ENCODE measurements around the gene HES3.

Gene HES3

DNA sequence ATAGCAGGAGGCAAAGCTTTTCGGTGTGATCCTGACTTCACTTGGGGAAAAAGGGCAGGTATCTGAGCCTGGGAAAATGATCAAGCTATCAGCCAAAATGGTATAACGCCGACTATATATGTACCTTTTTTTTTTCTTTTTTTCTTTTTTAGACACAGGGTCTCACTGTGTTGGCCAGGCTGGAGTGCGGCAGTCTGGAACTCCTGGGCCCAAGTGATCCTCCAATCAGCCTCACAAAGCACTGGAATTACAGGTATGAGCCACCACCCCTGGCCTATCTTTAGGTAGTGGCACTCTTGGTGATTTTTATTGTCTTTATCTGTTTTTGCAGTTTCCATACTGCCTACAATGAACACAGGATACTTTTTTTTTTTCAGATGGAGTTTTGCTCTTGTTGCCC lies 6.9 kb upstream of the HES3 start:
- H3K4me1 ChIP-seq (ENCODE audit: control insufficient read depth, insufficient read depth, low read length, poor library complexity, severe bottlenecking), result peaks cover 10% of the 10 kb centered on the region
- DNase-seq, result no peak
- no peaks in the 10 kb centered on the region for H3K9me3 ChIP-seq (ENCODE audit: control insufficient read depth, low read length)

DNA sequence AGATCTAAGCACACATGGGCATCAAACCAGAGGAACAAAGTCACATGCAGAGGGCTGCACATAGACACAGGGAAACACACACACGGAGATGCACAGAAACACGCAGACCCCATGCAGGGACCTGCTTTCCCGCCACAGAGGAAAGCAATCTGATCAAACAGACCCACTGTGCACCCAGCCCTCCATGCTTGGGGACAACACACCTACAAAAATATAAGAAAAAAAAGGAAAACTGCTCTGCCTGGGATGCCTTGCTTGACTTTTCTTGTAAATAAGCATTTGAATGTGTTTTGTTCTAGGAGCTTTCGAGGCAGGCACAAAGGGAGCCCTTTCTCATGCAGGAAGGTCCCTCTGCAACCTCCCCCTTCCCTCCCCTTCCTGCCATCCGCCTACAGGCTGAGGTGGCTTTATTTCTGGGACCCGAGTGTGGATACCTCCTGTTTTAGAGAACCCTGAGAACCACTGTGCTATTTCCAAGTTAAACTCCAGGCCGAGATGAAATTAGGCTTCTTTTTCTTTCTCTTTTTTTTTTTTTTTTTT lies 4.7 kb upstream of the HES3 start:
- Histone ChIP-seq H3K27me3 (replicated peaks; ENCODE audit: control insufficient read depth, insufficient read depth, low read length, poor library complexity, severe bottlenecking) (peaks cover 32% of the 10 kb centered on the region), H3K4me1 (ENCODE audit: control insufficient read depth, insufficient read depth, low read length, poor library complexity, severe bottlenecking) (peaks cover 11% of the 10 kb centered on the region), H3K27ac (ENCODE audit: insufficient read depth, low read length, poor library complexity, severe bottlenecking) (no peak overlapping the region), H3K36me3 (ENCODE audit: control insufficient read depth, insufficient read depth, low read length) (no peaks in the 10 kb centered on the region), H3K9me3 (ENCODE audit: control insufficient read depth, low read length) (no peaks in the 10 kb centered on the region), H3K4me3 (ENCODE audit: insufficient read depth, low read depth, low read length, poor library complexity, severe bottlenecking) (no peak overlapping the region)
- no peak for DNase-seq

More for the DNA sequence above, 6.9 kb upstream of the HES3 start:
- Histone ChIP-seq H3K27ac (ENCODE audit: insufficient read depth, low read length, poor library complexity, severe bottlenecking) (no peak overlapping the region), H3K27me3 (replicated peaks; ENCODE audit: control insufficient read depth, insufficient read depth, low read length, poor library complexity, severe bottlenecking) (peaks cover 15% of the 10 kb centered on the region), H3K4me3 (ENCODE audit: insufficient read depth, low read depth, low read length, poor library complexity, severe bottlenecking) (no peak overlapping the region), H3K36me3 (ENCODE audit: control insufficient read depth, insufficient read depth, low read length) (peaks cover 6% of the 10 kb centered on the region)

DNA sequence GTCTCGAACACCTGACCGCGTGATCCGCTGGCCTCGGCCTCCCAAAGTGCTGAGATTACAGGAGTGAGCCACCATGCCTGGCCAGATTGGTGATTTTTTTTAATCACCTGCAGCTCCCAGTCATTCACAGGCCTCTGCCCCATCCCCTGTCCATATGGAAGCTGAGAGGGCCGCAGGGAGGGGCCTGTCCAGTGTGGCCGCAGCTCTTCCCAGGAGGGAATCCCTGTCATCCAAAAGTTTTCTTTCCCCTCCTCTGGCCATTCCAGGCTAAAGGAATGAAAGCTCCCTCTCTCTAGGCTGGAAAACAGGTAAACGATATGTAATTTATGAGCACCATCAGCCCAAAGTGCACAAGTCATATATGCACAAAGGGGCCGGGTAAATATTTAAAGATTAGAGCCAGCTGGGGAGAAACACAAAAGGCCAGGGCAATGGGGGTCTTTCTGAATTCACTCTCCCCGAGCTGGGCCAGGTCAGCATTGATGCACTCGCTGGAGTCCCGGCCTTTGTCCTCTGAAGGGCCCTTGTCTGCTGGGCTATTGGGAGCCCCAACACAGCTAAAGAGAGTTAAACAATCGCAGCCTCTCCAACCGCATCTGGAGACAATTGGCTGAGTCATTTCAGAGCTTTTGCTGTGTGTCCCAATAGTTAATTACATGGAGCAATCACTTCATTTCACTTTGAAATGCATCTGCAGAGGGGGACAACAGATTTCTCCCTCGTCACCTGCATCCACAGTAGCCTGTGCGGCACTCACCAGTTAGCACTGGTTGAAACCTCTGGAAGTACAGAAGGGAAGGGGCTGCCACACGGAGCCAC lies 3.8 kb upstream of the HES3 start:
- Histone ChIP-seq H3K27ac (ENCODE audit: insufficient read depth, low read length, poor library complexity, severe bottlenecking) (no peak overlapping the region), H3K4me1 (ENCODE audit: control insufficient read depth, insufficient read depth, low read length, poor library complexity, severe bottlenecking) (peaks cover 9% of the 10 kb centered on the region), H3K36me3 (ENCODE audit: control insufficient read depth, insufficient read depth, low read length) (no peaks in the 10 kb centered on the region), H3K9me3 (ENCODE audit: control insufficient read depth, low read length) (no peaks in the 10 kb centered on the region), H3K4me3 (ENCODE audit: insufficient read depth, low read depth, low read length, poor library complexity, severe bottlenecking) (no peak overlapping the region), H3K27me3 (replicated peaks; ENCODE audit: control insufficient read depth, insufficient read depth, low read length, poor library complexity, severe bottlenecking) (peaks cover 40% of the 10 kb centered on the region)
- no peak for DNase-seq

- no peak for DNase-seq
- peaks cover 20% of the 10 kb centered on the region for H3K4me1 ChIP-seq (ENCODE audit: control insufficient read depth, insufficient read depth, low read length, poor library complexity, severe bottlenecking)
- H3K9me3 ChIP-seq (ENCODE audit: control insufficient read depth, low read length), result no peaks in the 10 kb centered on the region
- H3K27ac ChIP-seq (ENCODE audit: insufficient read depth, low read length, poor library complexity, severe bottlenecking), result no peak overlapping the region
- no peak overlapping the region for H3K4me3 ChIP-seq (ENCODE audit: insufficient read depth, low read depth, low read length, poor library complexity, severe bottlenecking)
- peaks cover 51% of the 10 kb centered on the region for H3K27me3 ChIP-seq (replicated peaks; ENCODE audit: control insufficient read depth, insufficient read depth, low read length, poor library complexity, severe bottlenecking)
- no peaks in the 10 kb centered on the region for H3K36me3 ChIP-seq (ENCODE audit: control insufficient read depth, insufficient read depth, low read length)
These were observed 2.7 kb upstream of the HES3 start for GRCh38 chr1:6241107-6241886.

- no peak for DNase-seq
- no peaks in the 10 kb centered on the region for H3K36me3 ChIP-seq (ENCODE audit: control insufficient read depth, insufficient read depth, low read length)
- no peak overlapping the region for H3K27ac ChIP-seq (ENCODE audit: insufficient read depth, low read length, poor library complexity, severe bottlenecking)
- H3K4me1 ChIP-seq (ENCODE audit: control insufficient read depth, insufficient read depth, low read length, poor library complexity, severe bottlenecking), result peaks cover 25% of the 10 kb centered on the region
- no peaks in the 10 kb centered on the region for H3K9me3 ChIP-seq (ENCODE audit: control insufficient read depth, low read length)
- no peak overlapping the region for H3K4me3 ChIP-seq (ENCODE audit: insufficient read depth, low read depth, low read length, poor library complexity, severe bottlenecking)
- peaks cover 60% of the 10 kb centered on the region for H3K27me3 ChIP-seq (replicated peaks; ENCODE audit: control insufficient read depth, insufficient read depth, low read length, poor library complexity, severe bottlenecking)
These were observed 1.9 kb upstream of the HES3 start for GRCh38 chr1:6241887-6242740.

GRCh38 chr1:6243053-6243834 lies 735 bp upstream of the HES3 start:
- Histone ChIP-seq H3K9me3 (ENCODE audit: control insufficient read depth, low read length) (no peaks in the 10 kb centered on the region), H3K27ac (ENCODE audit: insufficient read depth, low read length, poor library complexity, severe bottlenecking) (no peak overlapping the region), H3K4me1 (ENCODE audit: control insufficient read depth, insufficient read depth, low read length, poor library complexity, severe bottlenecking) (peaks cover 25% of the 10 kb centered on the region), H3K4me3 (ENCODE audit: insufficient read depth, low read depth, low read length, poor library complexity, severe bottlenecking) (no peak overlapping the region), H3K27me3 (replicated peaks; ENCODE audit: control insufficient read depth, insufficient read depth, low read length, poor library complexity, severe bottlenecking) (peaks cover 68% of the 10 kb centered on the region), H3K36me3 (ENCODE audit: control insufficient read depth, insufficient read depth, low read length) (no peaks in the 10 kb centered on the region)
- no peak for DNase-seq

GRCh38 chr1:6244401-6245049 lies 546 bp downstream of the HES3 start:
- Histone ChIP-seq H3K27ac (ENCODE audit: insufficient read depth, low read length, poor library complexity, severe bottlenecking) (no peak overlapping the region), H3K27me3 (replicated peaks; ENCODE audit: control insufficient read depth, insufficient read depth, low read length, poor library complexity, severe bottlenecking) (peaks cover 77% of the 10 kb centered on the region), H3K36me3 (ENCODE audit: control insufficient read depth, insufficient read depth, low read length) (no peaks in the 10 kb centered on the region), H3K4me1 (ENCODE audit: control insufficient read depth, insufficient read depth, low read length, poor library complexity, severe bottlenecking) (peaks cover 30% of the 10 kb centered on the region), H3K4me3 (ENCODE audit: insufficient read depth, low read depth, low read length, poor library complexity, severe bottlenecking) (no peak overlapping the region), H3K9me3 (ENCODE audit: control insufficient read depth, low read length) (no peaks in the 10 kb centered on the region)
- DNase-seq, result no peak

GRCh38 chr1:6245086-6245868 lies 1.3 kb downstream of the HES3 start:
- no peaks in the 10 kb centered on the region for H3K9me3 ChIP-seq (ENCODE audit: control insufficient read depth, low read length)
- no peak overlapping the region for H3K4me3 ChIP-seq (ENCODE audit: insufficient read depth, low read depth, low read length, poor library complexity, severe bottlenecking)
- DNase-seq, result peak; percentile 58 to 66 (median 65)
- peaks cover 30% of the 10 kb centered on the region for H3K4me1 ChIP-seq (ENCODE audit: control insufficient read depth, insufficient read depth, low read length, poor library complexity, severe bottlenecking)
- no peak overlapping the region for H3K27ac ChIP-seq (ENCODE audit: insufficient read depth, low read length, poor library complexity, severe bottlenecking)
- peaks cover 77% of the 10 kb centered on the region for H3K27me3 ChIP-seq (replicated peaks; ENCODE audit: control insufficient read depth, insufficient read depth, low read length, poor library complexity, severe bottlenecking)
- H3K36me3 ChIP-seq (ENCODE audit: control insufficient read depth, insufficient read depth, low read length), result no peaks in the 10 kb centered on the region
